ENCODE results near the gene PRRT1.

The PRRT1 gene

DNA sequence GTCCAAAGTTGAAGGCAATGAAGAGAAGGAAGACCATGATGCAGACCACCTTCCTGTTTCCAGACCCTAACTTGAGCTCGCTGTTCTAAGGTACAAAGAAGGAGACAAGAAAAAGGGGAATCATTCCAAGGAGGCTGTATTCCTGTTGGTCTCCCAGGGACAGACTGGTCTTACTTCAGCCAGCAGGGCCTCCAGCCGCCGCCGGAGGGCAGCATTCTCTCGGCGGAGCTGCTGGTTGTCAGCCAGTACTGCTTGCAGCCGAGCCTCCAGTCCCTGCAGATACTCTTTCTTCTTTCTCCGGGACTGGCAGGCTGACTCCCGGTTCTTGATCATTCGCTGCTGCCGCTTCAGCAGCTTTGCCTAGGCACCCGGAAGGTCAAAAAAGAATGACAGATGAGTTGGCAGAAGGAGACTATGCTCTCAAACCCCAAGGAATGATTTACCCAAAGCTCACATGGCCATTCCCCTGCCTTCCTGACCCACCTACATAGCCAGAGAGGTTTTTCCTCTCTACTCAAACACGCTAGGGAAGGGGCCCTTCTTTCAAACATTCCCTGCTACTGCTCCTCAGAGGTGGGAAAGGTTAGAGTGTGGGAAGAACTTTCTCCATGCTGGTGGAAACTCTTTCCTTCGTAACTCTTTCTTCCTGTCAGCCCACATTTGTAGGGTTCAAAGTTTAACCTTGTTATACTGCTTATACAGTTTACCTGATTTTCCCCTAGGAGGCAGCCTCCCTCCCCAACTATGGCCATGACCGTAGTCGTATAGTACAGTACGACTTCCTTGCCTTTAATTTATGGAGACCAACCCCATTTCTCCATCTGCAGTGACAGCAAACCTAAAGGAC is 32.7 kb downstream of the PRRT1 start:
- no peak overlapping the region for H3K4me3 ChIP-seq (ENCODE audit: low read length)
- H3K4me1 ChIP-seq (ENCODE audit: control insufficient read depth, insufficient read depth, low read length): no peaks in the 10 kb centered on the region
- no peaks in the 10 kb centered on the region for H3K27me3 ChIP-seq (ENCODE audit: control insufficient read depth, insufficient read depth, low read length)
- H3K36me3 ChIP-seq (ENCODE audit: control insufficient read depth, insufficient read depth, low read length): peaks cover 14% of the 10 kb centered on the region; the same call in 1 of the 2 replicates
- no peak for DNase-seq (ENCODE audit: low read depth, low spot score)
- H3K27ac ChIP-seq (ENCODE audit: low read length): no peak overlapping the region
- no peaks in the 10 kb centered on the region for H3K9me3 ChIP-seq (ENCODE audit: control insufficient read depth, insufficient read depth, low read length)
- WGBS (ENCODE audit: insufficient coverage, insufficient read length): no CpG with 5 or more reads among the region's 17 CpGs

DNA sequence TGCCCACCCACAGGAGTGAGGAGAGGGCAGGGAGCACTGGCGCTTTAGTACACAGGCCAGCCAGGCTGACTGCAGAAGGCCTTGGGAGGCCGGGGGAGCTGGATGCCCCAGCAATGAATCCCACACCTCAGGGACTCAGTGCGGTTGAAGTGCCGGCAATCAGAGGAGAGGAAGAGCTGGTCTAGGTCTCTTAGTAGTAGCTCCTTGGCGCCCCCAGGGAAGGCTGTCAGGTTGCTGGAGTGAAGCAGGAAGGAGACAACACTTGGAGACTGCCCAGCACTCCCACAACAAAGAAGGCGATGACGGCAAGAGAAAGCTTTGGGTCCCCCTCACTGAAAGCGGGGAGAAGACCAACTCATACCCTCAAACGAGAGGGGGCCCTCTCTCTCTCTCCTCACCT is 34.3 kb downstream of the PRRT1 start:
- Histone ChIP-seq H3K36me3 (ENCODE audit: control insufficient read depth, insufficient read depth, low read length) (peaks cover 14% of the 10 kb centered on the region; the same call in 1 of the 2 replicates), H3K4me1 (ENCODE audit: control insufficient read depth, insufficient read depth, low read length) (no peaks in the 10 kb centered on the region), H3K4me3 (ENCODE audit: low read length) (no peak overlapping the region), H3K27ac (ENCODE audit: low read length) (no peak overlapping the region), H3K27me3 (ENCODE audit: control insufficient read depth, insufficient read depth, low read length) (no peaks in the 10 kb centered on the region), H3K9me3 (ENCODE audit: control insufficient read depth, insufficient read depth, low read length) (no peaks in the 10 kb centered on the region)
- DNase-seq (ENCODE audit: low read depth, low spot score): no peak
- no CpG with 5 or more reads among the region's 9 CpGs for WGBS (ENCODE audit: insufficient coverage, insufficient read length)

DNA sequence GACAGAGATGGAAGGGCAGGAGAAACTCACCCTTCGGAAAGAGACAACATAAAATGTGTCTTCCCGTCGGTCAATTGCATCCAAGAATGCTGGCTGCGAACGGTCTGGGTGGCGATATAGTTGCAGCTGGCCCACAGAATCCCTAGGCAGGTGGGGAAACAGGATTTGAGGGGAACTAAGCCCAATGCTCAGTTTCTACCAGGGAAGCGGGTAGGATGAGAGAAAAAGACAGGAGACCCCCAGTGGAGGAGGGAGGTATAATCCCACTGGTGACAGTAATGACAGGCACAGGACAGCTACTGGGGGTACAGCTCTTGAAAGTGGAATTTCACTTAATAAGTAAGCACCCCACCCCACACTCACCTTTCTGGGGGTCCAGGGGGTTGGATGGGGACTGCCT is 35.1 kb downstream of the PRRT1 start:
- no peak overlapping the region for H3K27ac ChIP-seq (ENCODE audit: low read length)
- H3K27me3 ChIP-seq (ENCODE audit: control insufficient read depth, insufficient read depth, low read length): no peaks in the 10 kb centered on the region
- H3K9me3 ChIP-seq (ENCODE audit: control insufficient read depth, insufficient read depth, low read length): no peaks in the 10 kb centered on the region
- no peaks in the 10 kb centered on the region for H3K4me1 ChIP-seq (ENCODE audit: control insufficient read depth, insufficient read depth, low read length)
- WGBS (ENCODE audit: insufficient coverage, insufficient read length): no CpG with 5 or more reads among the region's 7 CpGs
- H3K4me3 ChIP-seq (ENCODE audit: low read length): no peak overlapping the region
- H3K36me3 ChIP-seq (ENCODE audit: control insufficient read depth, insufficient read depth, low read length): peaks cover 14% of the 10 kb centered on the region; the same call in 1 of the 2 replicates
- no peak for DNase-seq (ENCODE audit: low read depth, low spot score)

DNA sequence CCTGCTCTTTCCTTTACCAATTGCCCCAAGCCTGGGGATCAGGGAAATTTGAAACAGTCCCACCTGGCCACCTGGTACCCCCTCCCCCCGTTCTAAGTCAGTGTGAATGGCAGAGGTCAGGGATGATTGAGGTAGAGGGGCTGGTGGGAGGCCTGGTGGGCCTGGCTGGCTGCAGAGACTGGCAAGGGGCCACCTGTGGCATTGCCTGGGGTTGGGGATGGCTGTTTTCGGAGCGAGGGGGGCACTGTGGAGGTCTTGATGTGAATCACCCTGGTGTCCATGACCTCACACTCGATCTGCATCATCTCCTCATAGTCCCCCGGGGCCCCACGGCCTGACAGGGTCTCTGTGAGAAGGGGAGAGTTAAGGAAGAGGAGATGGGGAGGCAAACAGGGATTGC is 36.1 kb downstream of the PRRT1 start:
- H3K4me3 ChIP-seq (ENCODE audit: low read length): no peak overlapping the region
- no peaks in the 10 kb centered on the region for H3K4me1 ChIP-seq (ENCODE audit: control insufficient read depth, insufficient read depth, low read length)
- no peak for DNase-seq (ENCODE audit: low read depth, low spot score)
- H3K27me3 ChIP-seq (ENCODE audit: control insufficient read depth, insufficient read depth, low read length): no peaks in the 10 kb centered on the region
- WGBS (ENCODE audit: insufficient coverage, insufficient read length): no CpG with 5 or more reads among the region's 6 CpGs
- H3K9me3 ChIP-seq (ENCODE audit: control insufficient read depth, insufficient read depth, low read length): no peaks in the 10 kb centered on the region
- no peak overlapping the region for H3K27ac ChIP-seq (ENCODE audit: low read length)
- peaks cover 10% of the 10 kb centered on the region; the same call in 1 of the 2 replicates for H3K36me3 ChIP-seq (ENCODE audit: control insufficient read depth, insufficient read depth, low read length)

DNA sequence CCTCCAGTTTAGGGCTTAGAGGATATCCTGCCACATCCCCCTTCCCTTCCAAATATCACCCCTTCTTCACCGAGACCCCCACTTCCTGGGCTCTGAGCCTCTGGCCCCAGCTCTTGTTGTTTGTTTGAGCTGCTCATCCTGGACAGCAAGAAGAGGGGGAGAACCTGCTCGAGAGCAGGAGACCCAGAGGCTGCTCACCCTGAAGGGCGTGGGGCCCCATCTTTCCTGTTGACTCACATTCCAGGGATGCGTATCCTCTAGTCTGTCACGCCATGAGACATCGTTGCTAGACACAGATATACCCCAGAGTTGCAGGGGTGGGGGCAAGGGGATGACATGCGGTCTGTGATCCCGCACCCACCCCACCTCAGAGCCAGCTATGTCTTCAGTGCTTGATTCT is 36.9 kb downstream of the PRRT1 start:
- DNase-seq (ENCODE audit: low read depth, low spot score): no peak
- H3K4me1 ChIP-seq (ENCODE audit: control insufficient read depth, insufficient read depth, low read length): no peaks in the 10 kb centered on the region
- no peaks in the 10 kb centered on the region for H3K9me3 ChIP-seq (ENCODE audit: control insufficient read depth, insufficient read depth, low read length)
- H3K36me3 ChIP-seq (ENCODE audit: control insufficient read depth, insufficient read depth, low read length): peaks cover 9% of the 10 kb centered on the region; the same call in 1 of the 2 replicates
- no peak overlapping the region for H3K27ac ChIP-seq (ENCODE audit: low read length)
- no CpG with 5 or more reads among the region's 8 CpGs for WGBS (ENCODE audit: insufficient coverage, insufficient read length)
- no peak overlapping the region for H3K4me3 ChIP-seq (ENCODE audit: low read length)
- H3K27me3 ChIP-seq (ENCODE audit: control insufficient read depth, insufficient read depth, low read length): no peaks in the 10 kb centered on the region

DNA sequence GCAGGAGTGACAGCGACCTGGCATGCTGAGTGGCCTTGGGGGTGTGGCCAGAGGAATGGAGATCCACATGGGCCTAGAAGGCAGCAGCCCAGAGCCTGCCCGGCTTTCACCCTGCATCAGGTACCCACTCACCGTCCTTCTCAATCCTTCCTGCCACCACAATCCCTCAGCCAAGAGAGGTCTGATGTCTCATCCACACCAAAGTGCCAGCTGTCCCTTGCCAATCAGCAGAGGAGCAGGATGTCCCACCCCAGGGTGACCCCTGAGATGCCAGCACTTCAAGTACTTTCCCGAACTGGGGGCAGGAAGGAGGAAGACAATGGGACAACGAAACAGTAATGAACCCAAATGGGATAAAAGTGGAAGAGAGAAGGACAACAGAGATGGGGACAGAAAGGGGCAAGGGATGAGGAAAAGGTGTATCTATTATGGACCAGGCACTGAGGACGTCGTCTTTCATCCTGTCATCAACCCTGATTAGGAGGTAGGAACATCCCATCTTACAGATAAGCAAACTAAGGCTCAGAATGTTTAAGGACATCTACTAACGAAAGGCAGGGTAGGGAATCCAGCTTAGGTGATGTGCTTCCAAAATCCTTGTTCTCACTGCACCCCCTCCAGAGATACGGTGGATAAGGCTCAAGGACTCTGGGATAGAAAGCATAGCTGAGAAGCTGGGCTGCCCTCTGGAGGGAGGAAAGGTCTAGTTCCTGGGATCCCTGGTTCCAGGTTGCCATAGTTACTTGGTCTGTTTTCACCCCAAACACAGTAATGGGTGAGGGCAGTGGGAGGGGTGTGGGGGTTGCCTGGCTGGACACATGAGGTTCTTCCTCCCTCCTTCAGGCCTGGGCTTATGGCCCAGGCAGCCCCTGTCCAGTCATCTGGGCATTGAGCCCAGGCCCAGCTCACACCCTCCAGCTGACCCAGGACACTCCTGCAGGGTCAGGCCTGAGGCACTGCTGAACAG is 38.1 kb downstream of the PRRT1 start:
- H3K27ac ChIP-seq (ENCODE audit: low read length): no peak overlapping the region
- no peak overlapping the region for H3K4me3 ChIP-seq (ENCODE audit: low read length)
- no peak for DNase-seq (ENCODE audit: low read depth, low spot score)
- peaks cover 9% of the 10 kb centered on the region; the same call in 1 of the 2 replicates for H3K36me3 ChIP-seq (ENCODE audit: control insufficient read depth, insufficient read depth, low read length)
- H3K27me3 ChIP-seq (ENCODE audit: control insufficient read depth, insufficient read depth, low read length): no peaks in the 10 kb centered on the region
- no peaks in the 10 kb centered on the region for H3K9me3 ChIP-seq (ENCODE audit: control insufficient read depth, insufficient read depth, low read length)
- H3K4me1 ChIP-seq (ENCODE audit: control insufficient read depth, insufficient read depth, low read length): peaks cover 2% of the 10 kb centered on the region; the same call in 1 of the 2 replicates
- no CpG with 5 or more reads among the region's 9 CpGs for WGBS (ENCODE audit: insufficient coverage, insufficient read length)

DNA sequence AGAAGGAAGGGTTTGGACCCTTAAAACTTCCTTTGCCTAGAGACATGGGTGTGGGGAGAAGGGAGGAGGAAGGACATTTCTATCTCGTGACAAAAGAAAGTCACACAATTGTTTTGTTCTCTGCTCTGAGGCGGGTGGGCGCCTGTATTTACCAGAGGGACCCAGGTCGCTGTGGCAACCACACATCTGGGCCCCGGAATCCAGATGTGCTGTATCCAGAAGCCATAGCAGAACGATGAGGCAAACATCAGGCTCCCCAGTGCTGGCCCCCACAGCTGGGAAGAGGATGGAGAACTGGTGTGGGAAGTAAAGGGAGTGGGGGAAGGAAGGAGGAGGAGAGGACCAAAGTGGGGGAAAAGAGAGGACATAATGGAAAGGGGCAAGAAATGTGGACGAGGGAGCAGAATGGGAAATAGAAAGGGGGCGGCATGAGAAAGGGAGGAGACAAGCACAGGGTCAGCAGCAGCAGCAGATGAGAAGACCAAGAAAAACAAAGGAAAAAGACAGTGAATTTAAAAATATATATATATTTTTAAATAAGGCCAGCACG is 39.2 kb downstream of the PRRT1 start:
- Histone ChIP-seq H3K4me1 (ENCODE audit: control insufficient read depth, insufficient read depth, low read length) (peaks cover 2% of the 10 kb centered on the region; the same call in 1 of the 2 replicates), H3K27ac (ENCODE audit: low read length) (no peak overlapping the region)
- WGBS (ENCODE audit: insufficient coverage, insufficient read length): no CpG with 5 or more reads among the region's 9 CpGs

DNA sequence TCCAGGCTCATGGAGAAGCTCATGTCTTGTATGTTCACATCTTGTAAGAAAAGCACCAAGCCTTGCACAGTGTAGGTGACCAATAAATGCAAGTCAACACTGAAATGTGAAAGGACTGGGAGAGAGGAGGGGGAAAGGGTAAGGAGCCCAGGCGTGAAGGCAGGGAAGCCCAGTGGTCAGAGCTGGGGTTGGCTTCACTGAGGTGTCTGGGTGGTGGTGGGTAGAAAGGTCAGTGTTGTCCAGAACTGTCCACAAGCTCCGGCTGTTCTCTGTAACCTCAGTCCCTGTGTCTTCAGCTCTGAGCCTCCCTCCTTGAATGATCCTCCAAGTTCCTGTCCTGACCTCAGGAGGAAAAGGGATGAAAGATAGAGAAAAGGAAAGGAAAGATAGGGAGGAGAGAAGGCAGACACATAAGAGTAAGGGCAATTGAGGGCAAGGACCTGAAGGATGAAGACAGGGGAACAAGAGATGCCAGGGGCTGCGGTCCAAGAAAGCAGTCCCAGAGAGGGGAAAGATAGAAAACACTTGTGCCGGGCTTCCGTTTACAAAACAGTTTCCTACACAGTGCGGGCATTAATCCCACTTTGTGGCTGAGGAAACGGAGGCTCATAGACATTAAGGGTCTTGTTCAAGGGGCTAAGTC is 40.2 kb downstream of the PRRT1 start:
- H3K4me3 ChIP-seq (ENCODE audit: low read length): no peak overlapping the region

More for the DNA sequence above, 39.2 kb downstream of the PRRT1 start:
- H3K36me3 ChIP-seq (ENCODE audit: control insufficient read depth, insufficient read depth, low read length): peaks cover 6% of the 10 kb centered on the region; the same call in 1 of the 2 replicates
- H3K4me3 ChIP-seq (ENCODE audit: low read length): no peak overlapping the region
- no peaks in the 10 kb centered on the region for H3K27me3 ChIP-seq (ENCODE audit: control insufficient read depth, insufficient read depth, low read length)
- H3K9me3 ChIP-seq (ENCODE audit: control insufficient read depth, insufficient read depth, low read length): no peaks in the 10 kb centered on the region
- DNase-seq (ENCODE audit: low read depth, low spot score): no peak

DNA sequence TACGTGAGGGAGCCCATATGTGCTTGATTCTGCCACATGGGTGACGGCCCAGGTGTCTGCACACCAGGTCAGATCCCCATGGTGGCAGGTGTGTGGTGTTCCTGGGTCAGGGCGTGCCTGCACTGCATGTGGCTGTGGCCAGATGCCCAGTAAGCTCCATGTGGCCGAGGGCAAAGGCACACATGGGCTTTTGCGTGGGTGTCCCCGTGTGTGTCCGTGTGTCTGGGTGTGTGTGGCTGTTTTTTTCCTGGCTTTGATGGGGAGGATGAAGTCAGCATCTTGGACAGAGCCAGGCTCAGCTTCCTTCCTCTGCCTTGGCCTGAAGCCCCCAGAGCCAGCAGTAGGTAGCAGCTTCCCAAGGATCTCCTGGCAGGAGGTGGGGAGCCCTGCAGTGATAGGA is 41.1 kb downstream of the PRRT1 start:
- Histone ChIP-seq H3K27me3 (ENCODE audit: control insufficient read depth, insufficient read depth, low read length) (no peaks in the 10 kb centered on the region), H3K4me3 (ENCODE audit: low read length) (no peak overlapping the region), H3K9me3 (ENCODE audit: control insufficient read depth, insufficient read depth, low read length) (no peaks in the 10 kb centered on the region), H3K4me1 (ENCODE audit: control insufficient read depth, insufficient read depth, low read length) (peaks cover 2% of the 10 kb centered on the region; the same call in 1 of the 2 replicates), H3K27ac (ENCODE audit: low read length) (no peak overlapping the region), H3K36me3 (ENCODE audit: control insufficient read depth, insufficient read depth, low read length) (peaks cover 4% of the 10 kb centered on the region; the same call in 1 of the 2 replicates)
- WGBS (ENCODE audit: insufficient coverage, insufficient read length): no CpG with 5 or more reads among the region's 7 CpGs
- DNase-seq (ENCODE audit: low read depth, low spot score): no peak

More for the DNA sequence above, 40.2 kb downstream of the PRRT1 start:
- DNase-seq (ENCODE audit: low read depth, low spot score): no peak
- Histone ChIP-seq H3K36me3 (ENCODE audit: control insufficient read depth, insufficient read depth, low read length) (peaks cover 6% of the 10 kb centered on the region; the same call in 1 of the 2 replicates), H3K27ac (ENCODE audit: low read length) (no peak overlapping the region), H3K9me3 (ENCODE audit: control insufficient read depth, insufficient read depth, low read length) (no peaks in the 10 kb centered on the region), H3K27me3 (ENCODE audit: control insufficient read depth, insufficient read depth, low read length) (no peaks in the 10 kb centered on the region), H3K4me1 (ENCODE audit: control insufficient read depth, insufficient read depth, low read length) (peaks cover 2% of the 10 kb centered on the region; the same call in 1 of the 2 replicates)
- no CpG with 5 or more reads among the region's 7 CpGs for WGBS (ENCODE audit: insufficient coverage, insufficient read length)
